ENCODE results near the gene ROCK2.
"Not testable (repeated sequence)": the region's sequence is repeated elsewhere in the genome, so short reads cannot be mapped to it uniquely, and the experiment has no call there.

The ROCK2 gene

GRCh38 chr2:11338580-11338979, 5.9 kb downstream of the ROCK2 start:
- peaks cover 5% of the 10 kb centered on the region for H3K36me3 Mint-ChIP-seq (ENCODE audit: low read depth)
- no peak overlapping the region for H3K4me3 Mint-ChIP-seq
- peaks cover 14% of the 10 kb centered on the region for H3K4me1 Mint-ChIP-seq (ENCODE audit: low read depth)
- no peak overlapping the region for H3K27ac Mint-ChIP-seq
- no peaks in the 10 kb centered on the region for H3K9me3 Mint-ChIP-seq
- H3K27me3 Mint-ChIP-seq (ENCODE audit: low read depth), result no peaks in the 10 kb centered on the region

- H3K27me3 Mint-ChIP-seq (ENCODE audit: low read depth), result no peaks in the 10 kb centered on the region
- H3K27ac Mint-ChIP-seq, result no peak overlapping the region
- peaks cover 3% of the 10 kb centered on the region for H3K36me3 Mint-ChIP-seq (ENCODE audit: low read depth)
- no peaks in the 10 kb centered on the region for H3K9me3 Mint-ChIP-seq
- no peak overlapping the region for H3K4me3 Mint-ChIP-seq
- H3K4me1 Mint-ChIP-seq (ENCODE audit: low read depth), result peaks cover 7% of the 10 kb centered on the region
Observed at GRCh38 chr2:11337909-11338308, 6.5 kb downstream of the ROCK2 start.

GRCh38 chr2:11336189-11336588, 8.2 kb downstream of the ROCK2 start:
- Mint-ChIP-seq H3K27me3 (ENCODE audit: low read depth) (no peaks in the 10 kb centered on the region), H3K27ac (no peak overlapping the region), H3K36me3 (ENCODE audit: low read depth) (peaks cover 1% of the 10 kb centered on the region), H3K4me3 (no peak overlapping the region), H3K4me1 (ENCODE audit: low read depth) (no peaks in the 10 kb centered on the region), H3K9me3 (peaks cover 3% of the 10 kb centered on the region)

- Mint-ChIP-seq H3K27me3 (ENCODE audit: low read depth) (no peaks in the 10 kb centered on the region), H3K27ac (no peak overlapping the region), H3K4me3 (no peak overlapping the region), H3K9me3 (peaks cover 3% of the 10 kb centered on the region), H3K4me1 (ENCODE audit: low read depth) (peaks cover 2% of the 10 kb centered on the region), H3K36me3 (ENCODE audit: low read depth) (peaks cover 1% of the 10 kb centered on the region)
Observed at GRCh38 chr2:11333427-11334183, 10.8 kb downstream of the ROCK2 start.

- no peaks in the 10 kb centered on the region for H3K27me3 Mint-ChIP-seq (ENCODE audit: low read depth)
- H3K9me3 Mint-ChIP-seq, result peaks cover 3% of the 10 kb centered on the region
- no peak overlapping the region for H3K27ac Mint-ChIP-seq
- H3K4me3 Mint-ChIP-seq, result no peak overlapping the region
- H3K4me1 Mint-ChIP-seq (ENCODE audit: low read depth), result peaks cover 2% of the 10 kb centered on the region
- H3K36me3 Mint-ChIP-seq (ENCODE audit: low read depth), result peaks cover 1% of the 10 kb centered on the region
Observed at GRCh38 chr2:11332596-11332995, 11.8 kb downstream of the ROCK2 start.

- no peak overlapping the region for H3K27ac Mint-ChIP-seq
Observed at GRCh38 chr2:11330457-11331142, 13.8 kb downstream of the ROCK2 start.

GRCh38 chr2:11329776-11330175, 14.7 kb downstream of the ROCK2 start:
- no peak overlapping the region for H3K4me3 Mint-ChIP-seq
- no peaks in the 10 kb centered on the region for H3K27me3 Mint-ChIP-seq (ENCODE audit: low read depth)
- H3K27ac Mint-ChIP-seq, result no peak overlapping the region
- H3K4me1 Mint-ChIP-seq (ENCODE audit: low read depth), result peaks cover 2% of the 10 kb centered on the region
- H3K9me3 Mint-ChIP-seq, result peaks cover 3% of the 10 kb centered on the region
- no peaks in the 10 kb centered on the region for H3K36me3 Mint-ChIP-seq (ENCODE audit: low read depth)

More at GRCh38 chr2:11330457-11331142, 13.8 kb downstream of the ROCK2 start:
- Mint-ChIP-seq H3K36me3 (ENCODE audit: low read depth) (no peaks in the 10 kb centered on the region), H3K9me3 (peaks cover 3% of the 10 kb centered on the region), H3K4me3 (no peak overlapping the region), H3K27me3 (ENCODE audit: low read depth) (no peaks in the 10 kb centered on the region), H3K4me1 (ENCODE audit: low read depth) (peaks cover 2% of the 10 kb centered on the region)

- not testable (repeated sequence) for H3K4me3 Mint-ChIP-seq; H3K27ac Mint-ChIP-seq; H3K36me3 Mint-ChIP-seq (ENCODE audit: low read depth); H3K27me3 Mint-ChIP-seq (ENCODE audit: low read depth); H3K9me3 Mint-ChIP-seq; H3K4me1 Mint-ChIP-seq (ENCODE audit: low read depth)
Observed at GRCh38 chr2:11328522-11328921, 15.9 kb downstream of the ROCK2 start.

GRCh38 chr2:11327871-11328270, 16.6 kb downstream of the ROCK2 start:
- Mint-ChIP-seq H3K36me3 (ENCODE audit: low read depth) (no peaks in the 10 kb centered on the region), H3K27me3 (ENCODE audit: low read depth) (no peaks in the 10 kb centered on the region), H3K9me3 (peaks cover 3% of the 10 kb centered on the region), H3K4me1 (ENCODE audit: low read depth) (peaks cover 2% of the 10 kb centered on the region), H3K27ac (no peak overlapping the region), H3K4me3 (no peak overlapping the region)

GRCh38 chr2:11326677-11327211, 17.7 kb downstream of the ROCK2 start:
- peaks cover 2% of the 10 kb centered on the region for H3K4me1 Mint-ChIP-seq (ENCODE audit: low read depth)
- H3K27ac Mint-ChIP-seq, result no peak overlapping the region
- H3K4me3 Mint-ChIP-seq, result no peak overlapping the region
- H3K27me3 Mint-ChIP-seq (ENCODE audit: low read depth), result no peaks in the 10 kb centered on the region
- H3K36me3 Mint-ChIP-seq (ENCODE audit: low read depth), result no peaks in the 10 kb centered on the region
- no peaks in the 10 kb centered on the region for H3K9me3 Mint-ChIP-seq

- Mint-ChIP-seq H3K4me3 (no peak overlapping the region), H3K27me3 (ENCODE audit: low read depth) (no peaks in the 10 kb centered on the region), H3K4me1 (ENCODE audit: low read depth) (peaks cover 2% of the 10 kb centered on the region), H3K27ac (no peak overlapping the region), H3K36me3 (ENCODE audit: low read depth) (no peaks in the 10 kb centered on the region), H3K9me3 (no peaks in the 10 kb centered on the region)
Observed at GRCh38 chr2:11325961-11326676, 18.3 kb downstream of the ROCK2 start.

- Mint-ChIP-seq H3K4me1 (ENCODE audit: low read depth) (no peaks in the 10 kb centered on the region), H3K27me3 (ENCODE audit: low read depth) (no peaks in the 10 kb centered on the region), H3K36me3 (ENCODE audit: low read depth) (no peaks in the 10 kb centered on the region), H3K9me3 (no peaks in the 10 kb centered on the region), H3K4me3 (no peak overlapping the region), H3K27ac (no peak overlapping the region)
Observed at GRCh38 chr2:11321847-11322246, 22.6 kb downstream of the ROCK2 start.

- Mint-ChIP-seq H3K36me3 (ENCODE audit: low read depth) (no peaks in the 10 kb centered on the region), H3K4me1 (ENCODE audit: low read depth) (no peaks in the 10 kb centered on the region), H3K9me3 (no peaks in the 10 kb centered on the region), H3K4me3 (no peak overlapping the region), H3K27me3 (ENCODE audit: low read depth) (no peaks in the 10 kb centered on the region), H3K27ac (no peak overlapping the region)
Observed at GRCh38 chr2:11320698-11321492, 23.5 kb downstream of the ROCK2 start.

- H3K9me3 Mint-ChIP-seq, result no peaks in the 10 kb centered on the region
- H3K4me1 Mint-ChIP-seq (ENCODE audit: low read depth), result no peaks in the 10 kb centered on the region
- H3K4me3 Mint-ChIP-seq, result no peak overlapping the region
Observed at GRCh38 chr2:11319939-11320338, 24.5 kb downstream of the ROCK2 start.

More at GRCh38 chr2:11319939-11320338, 24.5 kb downstream of the ROCK2 start:
- no peak overlapping the region for H3K27ac Mint-ChIP-seq
- H3K36me3 Mint-ChIP-seq (ENCODE audit: low read depth), result no peaks in the 10 kb centered on the region
- H3K27me3 Mint-ChIP-seq (ENCODE audit: low read depth), result no peaks in the 10 kb centered on the region
